ENCODE measurements around the gene MMP17.

Gene MMP17

GRCh38 chr12:131844140-131844539, 15.9 kb downstream of the MMP17 start:
- Histone ChIP-seq H3K4me1 (ENCODE audit: insufficient read depth, low read length) (no peaks in the 10 kb centered on the region), H3K27me3 (ENCODE audit: control insufficient read depth in 1 of 2, insufficient read depth in 2 of 2, low read length in 2 of 2) (no peaks in the 10 kb centered on the region), H3K27ac (ENCODE audit: low read depth, low read length) (no peak overlapping the region), H3K9ac (ENCODE audit: low read length) (no peak overlapping the region), H3K36me3 (ENCODE audit: insufficient read depth, low read length) (no peaks in the 10 kb centered on the region), H3K4me3 (ENCODE audit: low read depth in 1 of 2, low read length in 2 of 2) (no peak overlapping the region), H3K9me3 (ENCODE audit: low read length) (no peaks in the 10 kb centered on the region)

GRCh38 chr12:131844656-131845055, 16.5 kb downstream of the MMP17 start:
- Histone ChIP-seq H3K4me3 (ENCODE audit: low read depth in 1 of 2, low read length in 2 of 2) (no peak overlapping the region), H3K36me3 (ENCODE audit: insufficient read depth, low read length) (no peaks in the 10 kb centered on the region), H3K27me3 (ENCODE audit: control insufficient read depth in 1 of 2, insufficient read depth in 2 of 2, low read length in 2 of 2) (no peaks in the 10 kb centered on the region), H3K27ac (ENCODE audit: low read depth, low read length) (no peak overlapping the region), H3K9me3 (ENCODE audit: low read length) (no peaks in the 10 kb centered on the region), H3K4me1 (ENCODE audit: insufficient read depth, low read length) (no peaks in the 10 kb centered on the region), H3K9ac (ENCODE audit: low read length) (no peak overlapping the region)

GRCh38 chr12:131845121-131845520, 16.9 kb downstream of the MMP17 start:
- Histone ChIP-seq H3K27me3 (ENCODE audit: control insufficient read depth in 1 of 2, insufficient read depth in 2 of 2, low read length in 2 of 2) (no peaks in the 10 kb centered on the region), H3K4me1 (ENCODE audit: insufficient read depth, low read length) (no peaks in the 10 kb centered on the region), H3K27ac (ENCODE audit: low read depth, low read length) (no peak overlapping the region), H3K9me3 (ENCODE audit: low read length) (no peaks in the 10 kb centered on the region), H3K36me3 (ENCODE audit: insufficient read depth, low read length) (no peaks in the 10 kb centered on the region), H3K9ac (ENCODE audit: low read length) (no peak overlapping the region), H3K4me3 (ENCODE audit: low read depth in 1 of 2, low read length in 2 of 2) (no peak overlapping the region)

- no peak overlapping the region for H3K27ac ChIP-seq (ENCODE audit: low read depth, low read length)
- no peak overlapping the region for H3K9ac ChIP-seq (ENCODE audit: low read length)
- H3K9me3 ChIP-seq (ENCODE audit: low read length): no peaks in the 10 kb centered on the region
- H3K36me3 ChIP-seq (ENCODE audit: insufficient read depth, low read length): no peaks in the 10 kb centered on the region
- H3K27me3 ChIP-seq (ENCODE audit: control insufficient read depth in 1 of 2, insufficient read depth in 2 of 2, low read length in 2 of 2): peaks cover 0 to 2% of the 10 kb centered on the region in 2 donors
- no peaks in the 10 kb centered on the region for H3K4me1 ChIP-seq (ENCODE audit: insufficient read depth, low read length)
- H3K4me3 ChIP-seq (ENCODE audit: low read depth in 1 of 2, low read length in 2 of 2): no peak overlapping the region
Observed at GRCh38 chr12:131847456-131847855, 19.3 kb downstream of the MMP17 start.

GRCh38 chr12:131848753-131849152, 20.6 kb downstream of the MMP17 start:
- Histone ChIP-seq H3K9ac (ENCODE audit: low read length) (no peak overlapping the region), H3K27me3 (ENCODE audit: control insufficient read depth in 1 of 2, insufficient read depth in 2 of 2, low read length in 2 of 2) (peaks cover 0 to 5% of the 10 kb centered on the region in 2 donors), H3K9me3 (ENCODE audit: low read length) (no peaks in the 10 kb centered on the region), H3K4me3 (ENCODE audit: low read depth in 1 of 2, low read length in 2 of 2) (no peak overlapping the region), H3K27ac (ENCODE audit: low read depth, low read length) (no peak overlapping the region), H3K36me3 (ENCODE audit: insufficient read depth, low read length) (no peaks in the 10 kb centered on the region), H3K4me1 (ENCODE audit: insufficient read depth, low read length) (no peaks in the 10 kb centered on the region)

- no peak overlapping the region for H3K9ac ChIP-seq (ENCODE audit: low read length)
- H3K4me3 ChIP-seq (ENCODE audit: low read depth in 1 of 2, low read length in 2 of 2): no peak overlapping the region
- peaks cover 0 to 13% of the 10 kb centered on the region in 2 donors for H3K27me3 ChIP-seq (ENCODE audit: control insufficient read depth in 1 of 2, insufficient read depth in 2 of 2, low read length in 2 of 2)
- H3K36me3 ChIP-seq (ENCODE audit: insufficient read depth, low read length): no peaks in the 10 kb centered on the region
- H3K9me3 ChIP-seq (ENCODE audit: low read length): no peaks in the 10 kb centered on the region
- H3K4me1 ChIP-seq (ENCODE audit: insufficient read depth, low read length): no peaks in the 10 kb centered on the region
- H3K27ac ChIP-seq (ENCODE audit: low read depth, low read length): no peak overlapping the region
Observed at GRCh38 chr12:131849700-131850553, 21.7 kb downstream of the MMP17 start.

GRCh38 chr12:131850856-131851559, 22.8 kb downstream of the MMP17 start:
- Histone ChIP-seq H3K9me3 (ENCODE audit: low read length) (no peaks in the 10 kb centered on the region), H3K4me1 (ENCODE audit: insufficient read depth, low read length) (no peaks in the 10 kb centered on the region), H3K27ac (ENCODE audit: low read depth, low read length) (no peak overlapping the region), H3K4me3 (ENCODE audit: low read depth in 1 of 2, low read length in 2 of 2) (no peak overlapping the region), H3K27me3 (ENCODE audit: control insufficient read depth in 1 of 2, insufficient read depth in 2 of 2, low read length in 2 of 2) (peaks cover 0 to 15% of the 10 kb centered on the region in 2 donors), H3K36me3 (ENCODE audit: insufficient read depth, low read length) (no peaks in the 10 kb centered on the region), H3K9ac (ENCODE audit: low read length) (no peak overlapping the region)

- Histone ChIP-seq H3K9me3 (ENCODE audit: low read length) (no peaks in the 10 kb centered on the region), H3K4me1 (ENCODE audit: insufficient read depth, low read length) (no peaks in the 10 kb centered on the region), H3K27me3 (ENCODE audit: control insufficient read depth in 1 of 2, insufficient read depth in 2 of 2, low read length in 2 of 2) (peaks cover 0 to 15% of the 10 kb centered on the region in 2 donors), H3K36me3 (ENCODE audit: insufficient read depth, low read length) (no peaks in the 10 kb centered on the region), H3K9ac (ENCODE audit: low read length) (no peak overlapping the region), H3K4me3 (ENCODE audit: low read depth in 1 of 2, low read length in 2 of 2) (no peak overlapping the region), H3K27ac (ENCODE audit: low read depth, low read length) (no peak overlapping the region)
Observed at GRCh38 chr12:131851741-131852550, 23.8 kb downstream of the MMP17 start.

GRCh38 chr12:131852551-131853299, 24.5 kb downstream of the MMP17 start:
- Histone ChIP-seq H3K27me3 (ENCODE audit: control insufficient read depth in 1 of 2, insufficient read depth in 2 of 2, low read length in 2 of 2) (peaks cover 0 to 15% of the 10 kb centered on the region in 2 donors), H3K27ac (ENCODE audit: low read depth, low read length) (no peak overlapping the region), H3K4me1 (ENCODE audit: insufficient read depth, low read length) (no peaks in the 10 kb centered on the region)

GRCh38 chr12:131853832-131854797, 25.9 kb downstream of the MMP17 start:
- Histone ChIP-seq H3K36me3 (ENCODE audit: insufficient read depth, low read length) (no peaks in the 10 kb centered on the region), H3K27ac (ENCODE audit: low read depth, low read length) (no peak overlapping the region), H3K9me3 (ENCODE audit: low read length) (no peaks in the 10 kb centered on the region), H3K4me1 (ENCODE audit: insufficient read depth, low read length) (no peaks in the 10 kb centered on the region), H3K27me3 (ENCODE audit: control insufficient read depth in 1 of 2, insufficient read depth in 2 of 2, low read length in 2 of 2) (peaks cover 0 to 15% of the 10 kb centered on the region in 2 donors), H3K9ac (ENCODE audit: low read length) (no peak overlapping the region), H3K4me3 (ENCODE audit: low read depth in 1 of 2, low read length in 2 of 2) (no peak overlapping the region)

More at GRCh38 chr12:131852551-131853299, 24.5 kb downstream of the MMP17 start:
- H3K9ac ChIP-seq (ENCODE audit: low read length): no peak overlapping the region
- H3K9me3 ChIP-seq (ENCODE audit: low read length): no peaks in the 10 kb centered on the region
- H3K36me3 ChIP-seq (ENCODE audit: insufficient read depth, low read length): no peaks in the 10 kb centered on the region
- H3K4me3 ChIP-seq (ENCODE audit: low read depth in 1 of 2, low read length in 2 of 2): no peak overlapping the region
